ENCODE results near the gene LAMC1.

GRCh38 chr1:183195142-183195574 lies 171.9 kb downstream of the LAMC1 start:
- TF ChIP-seq CHD2 (IDR thresholded peaks at IDR 0.05; ENCODE audit: low read length, partially characterized antibody) (no peak), CTCF (IDR thresholded peaks at IDR 0.05) (no peak)

Data from SK-N-SH (cell line).